ENCODE measurements around the gene G2E3.
"Not testable (repeated sequence)": the region's sequence is repeated elsewhere in the genome, so short reads cannot be mapped to it uniquely, and the experiment has no call there.

G2E3 gene

DNA sequence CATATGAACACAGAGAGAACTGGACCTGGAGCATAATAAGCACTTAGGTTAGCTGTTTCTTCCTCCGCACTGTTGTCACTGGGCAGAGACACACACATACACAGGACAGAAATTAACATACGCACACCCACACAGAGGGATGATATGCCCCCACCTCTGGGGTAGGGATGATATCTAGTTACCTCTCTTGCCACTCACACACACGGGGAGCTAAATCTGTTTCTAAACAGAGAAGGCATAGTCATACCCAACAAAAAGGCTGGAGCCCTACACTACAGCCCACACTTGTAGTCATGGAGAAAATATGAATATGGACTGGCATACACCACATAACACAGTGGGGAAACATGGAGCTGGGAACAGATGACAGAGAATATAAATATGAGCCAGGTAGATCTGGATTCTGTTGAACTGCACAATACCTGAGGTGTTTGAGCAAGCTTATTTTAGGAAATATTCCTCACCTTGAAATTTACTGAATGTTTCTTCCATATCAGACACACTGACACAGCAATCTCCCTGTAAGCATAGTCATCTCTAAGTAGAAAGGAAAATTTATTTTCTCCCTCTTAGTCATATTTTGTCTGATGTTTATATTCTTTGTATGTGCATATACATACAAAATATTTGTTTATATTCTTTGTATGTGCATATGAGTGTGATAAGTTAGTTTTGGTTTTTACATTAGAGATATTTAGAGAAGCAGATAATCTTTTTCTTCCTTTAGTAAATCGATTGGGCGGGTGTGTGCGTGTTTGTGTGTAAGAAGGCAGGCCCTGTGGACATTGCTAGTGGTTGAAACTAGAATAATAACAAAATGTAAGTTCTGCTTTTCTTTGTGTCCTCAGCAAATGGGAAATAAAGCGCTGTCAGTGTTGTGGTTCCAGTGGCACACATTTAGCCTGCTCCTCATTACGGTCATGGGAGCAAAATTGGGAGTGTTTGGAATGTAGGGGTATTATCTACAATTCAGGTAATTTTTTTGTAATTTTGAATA lies 42.3 kb downstream of the G2E3 start:
- TF ChIP-seq, protein P1, sequence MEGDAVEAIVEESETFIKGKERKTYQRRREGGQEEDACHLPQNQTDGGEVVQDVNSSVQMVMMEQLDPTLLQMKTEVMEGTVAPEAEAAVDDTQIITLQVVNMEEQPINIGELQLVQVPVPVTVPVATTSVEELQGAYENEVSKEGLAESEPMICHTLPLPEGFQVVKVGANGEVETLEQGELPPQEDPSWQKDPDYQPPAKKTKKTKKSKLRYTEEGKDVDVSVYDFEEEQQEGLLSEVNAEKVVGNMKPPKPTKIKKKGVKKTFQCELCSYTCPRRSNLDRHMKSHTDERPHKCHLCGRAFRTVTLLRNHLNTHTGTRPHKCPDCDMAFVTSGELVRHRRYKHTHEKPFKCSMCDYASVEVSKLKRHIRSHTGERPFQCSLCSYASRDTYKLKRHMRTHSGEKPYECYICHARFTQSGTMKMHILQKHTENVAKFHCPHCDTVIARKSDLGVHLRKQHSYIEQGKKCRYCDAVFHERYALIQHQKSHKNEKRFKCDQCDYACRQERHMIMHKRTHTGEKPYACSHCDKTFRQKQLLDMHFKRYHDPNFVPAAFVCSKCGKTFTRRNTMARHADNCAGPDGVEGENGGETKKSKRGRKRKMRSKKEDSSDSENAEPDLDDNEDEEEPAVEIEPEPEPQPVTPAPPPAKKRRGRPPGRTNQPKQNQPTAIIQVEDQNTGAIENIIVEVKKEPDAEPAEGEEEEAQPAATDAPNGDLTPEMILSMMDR (IDR thresholded peaks at IDR 0.05; ENCODE audit: control insufficient read depth, extremely low read depth, insufficient read depth): no peak
- no peak for DNase-seq (ENCODE audit: low read depth)
- H3K4me3 ChIP-seq (ENCODE audit: low read depth, low read length): no peak overlapping the region

DNA sequence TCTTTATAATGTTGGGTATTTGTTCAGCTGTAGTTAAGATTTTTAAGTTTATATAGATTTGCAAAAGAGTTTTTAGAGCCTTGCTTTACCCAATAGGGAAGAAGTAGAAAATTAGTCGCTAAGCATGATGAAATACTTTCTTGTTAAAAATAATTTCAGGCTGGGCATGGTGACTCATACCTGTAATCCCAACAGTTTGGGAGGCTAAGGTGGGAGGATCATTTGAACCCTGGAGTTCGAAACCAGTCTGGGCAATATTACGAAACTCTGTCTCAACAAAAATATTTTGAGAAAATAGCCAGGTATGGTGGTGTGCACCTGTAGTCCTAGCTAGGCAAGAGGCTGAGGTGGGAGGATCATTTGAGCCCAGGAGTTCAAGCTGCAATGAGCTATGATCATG lies 44.4 kb downstream of the G2E3 start:
- H3K4me3 ChIP-seq (ENCODE audit: low read depth, low read length): no peak overlapping the region
- TF ChIP-seq, protein P1 (IDR thresholded peaks at IDR 0.05; ENCODE audit: control insufficient read depth, extremely low read depth, insufficient read depth): no peak
- DNase-seq (ENCODE audit: low read depth): no peak

DNA sequence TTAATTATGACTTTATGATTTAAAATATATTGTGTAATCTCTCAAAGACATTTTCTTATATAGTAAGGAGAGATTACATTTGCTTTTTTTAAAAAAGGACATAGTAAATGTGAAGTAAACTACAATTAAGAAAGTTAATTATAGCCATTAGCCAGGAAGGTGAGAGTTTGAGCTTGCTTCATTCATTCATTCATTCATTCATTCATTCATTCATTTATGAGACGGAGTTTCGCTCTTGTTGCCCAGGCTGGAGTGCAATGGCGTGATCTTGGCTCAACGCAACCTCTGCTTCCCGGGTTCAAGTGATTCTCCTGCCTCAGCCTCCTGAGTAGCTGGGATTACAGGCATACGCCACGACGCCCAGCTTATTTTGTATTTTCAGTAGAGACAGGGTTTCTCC lies 45.7 kb downstream of the G2E3 start:
- not testable (repeated sequence) for DNase-seq (ENCODE audit: low read depth)

GRCh38 chr14:30607156-30607780 lies 48.3 kb downstream of the G2E3 start:
- DNase-seq (ENCODE audit: low read depth): no peak
- H3K4me3 ChIP-seq (ENCODE audit: low read depth, low read length): no peak overlapping the region
- TF ChIP-seq, protein P1 (IDR thresholded peaks at IDR 0.05; ENCODE audit: control insufficient read depth, extremely low read depth, insufficient read depth): no peak

More for the DNA sequence above, 45.7 kb downstream of the G2E3 start:
- H3K4me3 ChIP-seq (ENCODE audit: low read depth, low read length): not testable (repeated sequence)

DNA sequence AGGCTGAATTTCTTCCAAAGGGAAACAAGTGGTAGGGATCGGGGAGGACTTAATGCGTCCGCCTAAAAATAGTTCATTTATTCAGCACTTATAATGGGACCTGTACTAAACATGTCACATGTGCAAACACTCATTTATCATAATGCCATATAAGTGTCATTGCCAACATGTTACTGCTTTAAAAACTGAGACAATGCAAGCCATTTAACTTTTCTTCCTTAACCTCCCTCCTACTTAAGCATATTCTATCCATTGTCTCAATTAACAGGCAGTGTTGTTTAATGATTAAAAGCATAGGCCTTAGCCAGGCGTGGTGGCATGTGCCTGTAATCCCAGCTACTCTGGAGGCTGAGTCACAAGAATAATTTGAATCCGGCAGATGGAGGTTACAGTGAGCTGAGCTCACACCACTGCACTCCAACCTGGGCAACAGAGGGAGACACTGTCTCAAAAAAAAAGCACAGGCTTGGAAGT lies 49.6 kb downstream of the G2E3 start:
- TF ChIP-seq, protein P1 (IDR thresholded peaks at IDR 0.05; ENCODE audit: control insufficient read depth, extremely low read depth, insufficient read depth): 0 out of 2 replicates have a peak, but pooled peaks have one; percentile 12
- H3K4me3 ChIP-seq (ENCODE audit: low read depth, low read length): no peak overlapping the region
- DNase-seq (ENCODE audit: low read depth): no peak

- TF ChIP-seq, protein P1 (IDR thresholded peaks at IDR 0.05; ENCODE audit: control insufficient read depth, extremely low read depth, insufficient read depth): peak; percentile 42
- DNase-seq (ENCODE audit: low read depth): peak; percentile 85
- 0 out of 2 replicates have a peak overlapping the region, but pooled peaks have one; percentile 11 for H3K4me3 ChIP-seq (ENCODE audit: low read depth, low read length)
Measured at GRCh38 chr14:30610787-30611343, 51.9 kb downstream of the G2E3 start.

- TF ChIP-seq, protein P1 (IDR thresholded peaks at IDR 0.05; ENCODE audit: control insufficient read depth, extremely low read depth, insufficient read depth): no peak
- DNase-seq (ENCODE audit: low read depth): no peak
- no peak overlapping the region for H3K4me3 ChIP-seq (ENCODE audit: low read depth, low read length)
Measured at GRCh38 chr14:30614155-30614554, 55.2 kb downstream of the G2E3 start.

All from LNCaP clone FGC (cell line).